Measurements from ENCODE around the gene COG7.
"Not testable (repeated sequence)": the region's sequence is repeated elsewhere in the genome, so short reads cannot be mapped to it uniquely, and the experiment has no call there.

COG7 gene

DNA sequence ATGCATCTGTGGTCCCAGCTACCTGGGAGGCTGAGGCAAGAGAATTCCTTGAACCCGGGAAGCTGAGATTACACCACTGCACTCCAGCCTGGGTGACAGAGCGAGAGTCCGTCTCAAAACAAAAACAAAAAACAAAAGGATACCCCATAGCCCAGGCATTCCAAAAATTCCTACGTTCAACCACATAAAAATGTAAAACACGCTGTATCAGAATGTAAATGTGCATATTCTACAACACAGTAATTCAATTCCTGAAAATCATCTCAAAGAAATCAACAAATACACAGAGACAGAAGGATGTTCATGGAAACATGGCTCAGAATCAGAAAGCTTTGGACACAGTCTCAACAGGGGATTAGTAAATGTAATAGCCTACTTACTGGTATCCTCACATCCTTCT is 33.0 kb downstream of the COG7 start:
- no peak for DNase-seq
- intact Hi-C loops (cut with DNase I) = no loop called here

DNA sequence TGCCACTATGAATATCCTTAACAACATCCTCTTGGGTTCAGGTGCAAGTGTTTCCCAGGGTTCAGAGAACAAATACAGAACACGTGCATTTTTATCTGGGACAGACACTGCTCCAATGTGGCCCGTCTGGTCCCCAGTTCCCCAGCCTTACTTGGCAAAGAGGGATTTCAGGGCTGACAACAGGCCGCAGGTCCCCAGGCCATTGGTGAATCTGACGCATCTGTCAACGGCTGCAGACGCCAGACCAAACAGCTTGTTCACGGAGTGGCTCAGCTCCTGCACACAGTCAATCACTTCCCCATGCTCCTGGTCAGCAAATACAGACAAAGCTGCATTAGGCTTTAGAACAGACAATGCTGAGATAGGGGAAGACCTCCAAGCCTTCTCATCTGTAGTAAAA is 36.2 kb downstream of the COG7 start:
- DNase-seq = peak in 1 of 10 donors; percentile 20
- intact Hi-C loops (cut with DNase I) = no loop called here

- intact Hi-C loops (cut with DNase I) = no loop called here
Measured at GRCh38 chr16:23414731-23415130, 38.3 kb downstream of the COG7 start.

DNA sequence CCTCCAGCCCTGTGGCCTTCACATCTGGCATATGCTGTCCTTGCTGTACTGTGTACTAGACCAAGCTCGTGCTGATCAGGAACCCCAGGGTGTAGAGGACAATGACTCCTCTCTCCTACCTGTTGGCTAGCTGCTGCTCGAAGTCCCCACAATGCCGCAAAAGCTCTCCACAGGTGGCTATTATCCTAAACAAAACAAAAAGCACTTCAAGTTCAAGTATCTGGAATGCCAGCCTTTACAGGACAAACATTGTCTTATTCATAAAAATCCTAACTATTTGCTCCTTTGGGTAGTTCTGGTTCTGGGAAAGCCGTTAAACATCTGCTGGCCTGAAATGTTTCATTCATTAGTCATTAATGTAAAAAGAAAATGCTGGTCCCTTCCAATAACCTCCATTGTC is 42.8 kb downstream of the COG7 start:
- intact Hi-C loops (cut with DNase I) = no loop called here
- DNase-seq = no peak

More at GRCh38 chr16:23414731-23415130, 38.3 kb downstream of the COG7 start:
- no peak for DNase-seq

DNA sequence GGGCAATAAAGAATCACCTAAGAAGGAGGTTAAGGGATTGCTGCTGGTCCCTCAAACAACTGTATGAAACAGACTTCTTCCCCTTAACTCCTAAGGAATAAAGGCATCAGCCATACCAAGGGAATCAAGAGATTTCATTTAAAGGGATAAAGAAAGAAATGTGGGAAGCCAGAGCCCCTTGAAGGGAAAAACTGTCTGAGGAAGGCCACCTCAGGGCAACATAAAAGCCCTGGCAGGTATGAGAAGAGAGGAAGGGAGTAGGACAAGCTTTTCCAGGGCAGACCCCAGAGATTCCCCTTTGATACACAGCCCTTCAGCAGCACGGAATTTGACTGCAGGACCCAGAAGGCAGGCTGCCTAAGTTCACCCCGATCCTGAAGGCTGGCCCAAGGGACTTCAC is 43.5 kb downstream of the COG7 start:
- intact Hi-C loops (cut with DNase I) = no loop called here
- DNase-seq = peak in 1 of 10 donors; percentile 23

- intact Hi-C loops (cut with DNase I) = no loop called here
- peak in 9 of 10 donors; percentile 20 to 92 (median 56) for DNase-seq
Measured at GRCh38 chr16:23408823-23409298, 44.1 kb downstream of the COG7 start.

DNA sequence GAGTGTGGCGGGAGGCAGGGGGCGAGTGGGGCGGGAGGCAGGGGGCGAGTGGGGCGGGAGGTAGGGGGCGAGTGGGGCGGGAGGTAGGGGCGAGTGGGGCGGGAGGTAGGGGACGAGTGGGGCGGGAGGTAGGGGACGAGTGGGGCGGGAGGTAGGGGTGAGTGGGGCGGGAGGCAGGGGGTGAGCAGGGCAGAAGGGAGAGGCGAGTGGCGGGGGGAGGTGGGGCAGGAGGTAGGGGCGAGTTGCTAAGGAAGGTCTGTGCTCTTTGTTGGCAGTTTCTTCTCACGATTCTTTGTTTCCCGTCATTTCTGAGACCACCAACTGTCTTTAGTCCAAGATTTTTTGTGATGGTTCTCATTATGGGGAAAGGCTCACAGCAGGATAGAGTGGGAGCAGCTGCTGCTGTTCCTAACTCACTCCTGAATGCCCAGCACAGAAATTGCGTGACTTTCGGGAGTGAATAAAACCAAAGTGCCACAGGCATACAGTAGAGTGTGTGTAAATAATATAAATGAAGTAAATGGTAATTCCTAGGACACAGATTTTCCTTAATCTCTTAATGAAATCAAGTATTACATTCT is 44.7 kb downstream of the COG7 start:
- DNase-seq = peak in 1 of 10 donors; percentile 22
- intact Hi-C loops (cut with DNase I) = no loop called here

GRCh38 chr16:23407436-23408127 is 45.4 kb downstream of the COG7 start:
- intact Hi-C loops (cut with DNase I) = no loop called here
- peak in 1 of 10 donors; percentile 22 for DNase-seq

DNA sequence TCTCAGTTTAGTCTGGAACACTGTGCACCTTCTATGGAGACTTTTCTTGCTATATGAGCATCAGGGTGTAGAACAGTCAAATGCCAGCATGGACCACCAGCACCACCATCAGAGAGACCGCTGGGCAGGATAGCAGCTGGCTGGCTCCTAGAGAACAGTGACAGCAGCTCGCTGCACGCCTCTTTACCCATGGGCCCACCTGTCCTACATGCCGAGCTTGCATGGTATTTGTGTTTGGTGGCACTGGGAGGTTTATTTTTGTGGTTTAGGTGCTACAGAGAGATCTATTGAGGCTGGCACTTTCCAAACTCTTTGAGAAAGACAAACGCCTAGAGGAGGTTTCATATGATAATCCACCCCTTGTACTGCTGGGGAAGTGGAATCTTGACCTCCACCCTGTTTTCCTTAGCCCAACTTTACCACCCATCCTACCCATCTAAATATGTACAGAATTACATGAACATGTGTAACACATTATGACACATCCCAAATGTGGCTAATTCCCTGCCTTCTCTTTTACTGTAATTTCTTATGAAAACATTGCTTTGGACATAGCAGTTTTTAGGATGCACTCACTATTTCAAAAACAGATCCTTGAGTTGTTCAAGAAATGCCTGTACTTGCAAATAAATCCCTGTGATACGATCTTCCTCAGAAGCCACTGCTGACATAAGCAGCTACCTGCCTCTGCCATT is 46.3 kb downstream of the COG7 start:
- intact Hi-C loops (cut with DNase I) = no loop called here
- DNase-seq = peak in 1 of 10 donors; percentile 14

GRCh38 chr16:23406024-23406423 is 47.0 kb downstream of the COG7 start:
- intact Hi-C loops (cut with DNase I) = no loop called here
- DNase-seq = no peak

DNA sequence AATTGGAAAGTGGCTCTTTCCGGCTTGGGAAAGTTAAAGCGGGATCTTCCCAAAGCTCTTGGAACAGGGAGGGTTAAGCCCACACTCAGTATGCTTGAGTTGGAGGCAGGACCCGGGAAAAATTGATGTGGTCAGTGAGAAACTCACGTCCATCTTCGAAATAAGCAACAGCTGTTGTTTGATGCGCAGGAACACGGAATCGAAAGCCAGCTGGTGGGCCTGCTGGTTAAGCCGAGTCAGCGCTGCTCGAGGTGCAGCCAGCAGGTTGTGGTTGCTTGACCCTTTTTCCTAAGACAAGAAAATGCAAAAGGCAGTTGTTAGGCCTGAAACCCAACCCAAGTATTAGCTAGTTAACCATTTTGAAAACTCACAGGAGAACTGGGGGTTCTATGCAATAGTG is 49.4 kb downstream of the COG7 start:
- peak in 1 of 10 donors; percentile 24 for DNase-seq
- intact Hi-C loops (cut with DNase I) = no loop called here

DNA sequence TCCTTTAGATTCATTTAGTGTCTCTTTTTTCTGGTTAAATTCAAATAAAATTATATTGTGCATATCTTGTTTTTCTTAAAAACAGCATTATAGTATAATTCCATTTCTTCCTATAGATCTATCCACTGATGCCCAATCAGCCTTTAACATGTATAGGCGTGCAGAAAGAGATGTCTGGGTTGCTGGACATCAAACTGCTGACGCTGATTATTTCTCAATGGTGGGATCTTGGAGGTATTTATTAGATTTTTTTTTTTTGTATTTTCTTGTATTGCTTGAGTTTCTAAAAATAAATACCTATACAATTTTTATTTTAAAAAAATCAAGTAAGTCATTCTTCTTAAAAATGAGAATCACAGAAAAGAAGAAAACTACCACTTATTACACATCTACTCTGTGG is 50.9 kb downstream of the COG7 start:
- no peak for DNase-seq
- intact Hi-C loops (cut with DNase I) = no loop called here

DNA sequence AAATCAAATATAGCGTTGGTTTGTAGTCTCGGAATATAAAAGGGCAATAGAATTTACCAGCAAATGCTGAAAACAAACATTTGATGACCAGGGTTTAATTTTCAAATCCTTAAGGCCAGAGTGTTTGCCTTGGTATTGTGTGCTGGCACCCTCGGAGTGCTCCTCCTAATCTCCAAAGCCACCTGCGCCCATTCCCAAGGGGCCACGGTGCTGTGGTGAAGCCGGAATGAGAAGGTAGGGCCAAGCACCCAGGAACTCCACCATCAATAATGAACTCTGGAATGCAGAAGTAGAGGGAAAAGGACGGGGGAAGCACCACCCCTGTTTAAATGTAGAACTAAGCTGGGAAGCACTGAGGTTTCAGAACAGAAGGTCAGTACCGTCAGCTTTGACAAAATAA is 51.9 kb downstream of the COG7 start:
- intact Hi-C loops (cut with DNase I) = no loop called here
- DNase-seq = peak in 1 of 10 donors; percentile 40

GRCh38 chr16:23400447-23400846 is 52.5 kb downstream of the COG7 start:
- DNase-seq = peak in 2 of 10 donors; percentile 17 to 81
- intact Hi-C loops (cut with DNase I) = not testable (repeated sequence)

DNA sequence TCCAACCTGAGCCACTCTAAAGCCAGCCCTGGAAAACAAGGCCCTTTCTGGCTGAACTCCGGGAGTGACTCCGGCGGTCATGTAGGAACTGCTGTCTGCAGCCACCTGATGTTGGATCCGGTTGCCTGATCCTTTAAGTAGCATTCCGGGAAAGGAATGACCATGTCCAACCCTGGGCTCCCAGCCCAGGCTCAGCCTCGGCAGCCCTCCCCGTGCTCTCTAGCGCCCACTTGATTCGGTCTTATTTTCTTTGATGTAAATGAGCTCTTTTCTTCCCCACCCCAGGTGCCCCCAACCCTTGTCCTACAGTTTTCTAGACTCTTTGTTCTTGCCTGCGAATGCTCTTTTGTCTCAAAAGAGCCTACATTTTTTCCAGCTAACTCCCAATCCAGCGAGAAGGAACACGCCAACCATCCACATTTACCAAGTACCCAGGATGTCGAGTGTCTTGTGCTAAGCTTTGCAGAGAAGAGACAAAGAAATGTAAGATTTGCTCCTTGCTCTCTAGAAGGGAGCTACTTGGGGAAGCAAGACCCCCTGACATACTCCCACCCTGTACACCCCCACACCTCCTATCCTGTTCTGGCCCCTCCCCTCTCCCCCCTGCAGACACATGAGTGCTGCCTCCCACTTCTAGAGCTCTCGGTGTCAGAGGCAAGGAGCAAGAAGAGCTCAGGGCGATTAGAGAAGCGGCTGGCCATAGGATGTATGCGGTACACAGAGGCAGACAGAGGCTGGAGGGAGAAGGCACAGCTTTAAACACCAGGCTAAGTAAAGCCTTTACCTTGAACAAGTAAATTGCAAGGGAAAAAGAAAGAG is 53.8 kb downstream of the COG7 start:
- intact Hi-C loops (cut with DNase I) = no loop called here
- DNase-seq = peak in 3 of 10 donors; percentile 23 to 86 (median 77)

- DNase-seq = peak in 1 of 10 donors; percentile 21
- intact Hi-C loops (cut with DNase I) = no loop called here
Measured at GRCh38 chr16:23397464-23397863, 55.5 kb downstream of the COG7 start.

GRCh38 chr16:23395732-23396131 is 57.3 kb downstream of the COG7 start:
- intact Hi-C loops (cut with DNase I) = no loop called here

DNA sequence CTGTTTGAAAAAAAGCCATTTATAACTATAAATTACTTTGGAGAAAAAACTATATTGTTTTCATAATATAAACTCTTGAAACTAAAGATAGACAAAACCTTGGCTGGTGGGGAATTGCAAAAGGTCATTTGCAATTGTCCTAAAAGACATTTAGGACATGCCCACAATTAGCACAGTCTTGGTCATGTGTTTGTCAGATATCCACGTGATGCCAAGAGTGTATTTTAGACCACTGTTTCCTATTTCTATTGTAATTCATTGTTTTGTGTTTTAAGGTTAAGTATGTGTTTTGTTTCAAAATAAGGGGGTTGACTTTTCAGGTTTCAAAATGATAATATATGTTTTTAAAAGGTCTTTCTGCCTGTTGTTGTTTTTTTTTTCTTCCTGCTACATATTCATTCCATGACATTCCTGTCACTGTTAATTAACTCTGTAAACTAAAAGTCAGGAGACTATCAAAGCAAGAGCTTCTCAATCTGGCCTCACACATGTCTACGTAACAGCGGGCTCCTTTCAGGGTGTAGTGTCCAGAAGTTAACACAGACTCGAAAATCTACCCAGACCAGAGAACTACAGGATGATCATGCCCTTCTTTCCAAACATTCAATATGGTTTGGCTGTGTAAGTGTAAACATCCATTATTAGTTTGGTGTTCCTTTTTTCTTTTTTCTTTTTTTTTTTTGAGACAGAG is 58.7 kb downstream of the COG7 start:
- intact Hi-C loops (cut with DNase I) = no loop called here
- no peak for DNase-seq

More at GRCh38 chr16:23395732-23396131, 57.3 kb downstream of the COG7 start:
- DNase-seq = peak in 1 of 10 donors; percentile 41

- intact Hi-C loops (cut with DNase I) = no loop called here
- peak in 2 of 10 donors; percentile 48 to 61 for DNase-seq
Measured at GRCh38 chr16:23392223-23392600, 60.8 kb downstream of the COG7 start.

Data from posterior cingulate gyrus (tissue), 11 donors.